ENCODE results near the gene CCDC170.
"Not testable (repeated sequence)": the region's sequence is repeated elsewhere in the genome, so short reads cannot be mapped to it uniquely, and the experiment has no call there.

CCDC170 gene

DNA sequence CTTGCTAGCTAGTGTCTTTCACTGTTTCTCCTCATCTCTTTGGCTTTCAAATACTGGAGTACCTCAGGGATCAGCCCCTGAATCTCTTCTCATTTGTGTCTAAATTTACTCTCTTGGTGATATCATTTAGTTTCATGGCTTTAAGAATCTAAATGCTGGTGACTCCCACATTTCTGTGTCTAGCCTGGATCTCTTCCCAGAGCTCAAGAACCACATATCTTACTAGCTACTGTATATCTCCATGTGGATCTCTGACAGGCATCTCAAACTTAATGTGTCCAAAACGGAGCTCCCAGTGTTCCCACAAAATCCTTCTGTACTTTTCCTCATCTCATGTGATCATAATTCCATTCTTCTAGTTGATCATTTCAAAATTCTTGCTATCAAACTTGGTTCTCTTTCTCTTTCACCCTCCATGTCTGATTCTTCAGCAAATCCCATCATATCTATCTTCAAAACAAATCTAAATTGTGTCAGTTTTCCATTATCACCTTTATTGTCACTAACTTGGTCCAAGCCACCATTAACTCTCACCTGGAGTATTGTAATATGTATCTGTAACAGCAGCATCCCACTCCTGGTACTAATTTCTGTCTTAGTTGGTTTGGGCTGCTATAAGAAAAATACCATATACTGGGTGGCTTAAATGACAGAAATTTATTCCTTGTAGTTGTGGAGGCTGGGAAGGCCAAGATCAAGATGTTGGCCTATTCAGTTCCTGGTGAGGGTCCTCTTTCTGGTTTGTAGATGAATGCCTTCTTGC lies 45.9 kb downstream of the CCDC170 start:
- no peak overlapping the region for H3K4me3 ChIP-seq (ENCODE audit: insufficient read depth, low read depth, low read length, poor library complexity, severe bottlenecking)
- no peaks in the 10 kb centered on the region for H3K4me1 ChIP-seq (ENCODE audit: control insufficient read depth, insufficient read depth, low read length, poor library complexity, severe bottlenecking)
- H3K27me3 ChIP-seq (replicated peaks; ENCODE audit: control insufficient read depth, insufficient read depth, low read length, poor library complexity, severe bottlenecking): no peaks in the 10 kb centered on the region
- no peak overlapping the region for H3K27ac ChIP-seq (ENCODE audit: insufficient read depth, low read length, poor library complexity, severe bottlenecking)
- no peaks in the 10 kb centered on the region for H3K36me3 ChIP-seq (ENCODE audit: control insufficient read depth, insufficient read depth, low read length)
- no peak for DNase-seq
- no peaks in the 10 kb centered on the region for H3K9me3 ChIP-seq (ENCODE audit: control insufficient read depth, low read length)

DNA sequence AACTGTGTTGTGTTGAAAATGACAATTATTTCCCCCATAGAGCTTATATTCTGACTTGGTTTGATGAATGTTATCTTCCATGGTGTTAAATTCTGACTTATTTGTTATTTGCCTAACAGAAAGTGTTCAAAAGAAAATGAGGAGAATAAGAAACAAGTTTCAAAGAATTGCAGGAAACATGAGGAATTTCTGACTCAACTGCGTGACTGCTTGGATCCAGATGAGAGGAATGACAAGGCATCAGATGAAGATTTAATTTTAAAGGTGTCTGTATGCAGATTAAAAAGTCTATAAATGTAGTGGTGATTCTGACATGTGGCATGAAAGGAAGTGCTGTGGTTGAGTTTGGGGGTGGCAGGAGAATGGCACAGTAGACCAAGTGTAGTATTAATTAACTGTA lies 50.6 kb downstream of the CCDC170 start:
- no peak overlapping the region for H3K4me3 ChIP-seq (ENCODE audit: insufficient read depth, low read depth, low read length, poor library complexity, severe bottlenecking)
- no peak for DNase-seq
- no peaks in the 10 kb centered on the region for H3K27me3 ChIP-seq (replicated peaks; ENCODE audit: control insufficient read depth, insufficient read depth, low read length, poor library complexity, severe bottlenecking)
- no peaks in the 10 kb centered on the region for H3K9me3 ChIP-seq (ENCODE audit: control insufficient read depth, low read length)
- no peaks in the 10 kb centered on the region for H3K36me3 ChIP-seq (ENCODE audit: control insufficient read depth, insufficient read depth, low read length)
- H3K4me1 ChIP-seq (ENCODE audit: control insufficient read depth, insufficient read depth, low read length, poor library complexity, severe bottlenecking): no peaks in the 10 kb centered on the region
- no peak overlapping the region for H3K27ac ChIP-seq (ENCODE audit: insufficient read depth, low read length, poor library complexity, severe bottlenecking)

DNA sequence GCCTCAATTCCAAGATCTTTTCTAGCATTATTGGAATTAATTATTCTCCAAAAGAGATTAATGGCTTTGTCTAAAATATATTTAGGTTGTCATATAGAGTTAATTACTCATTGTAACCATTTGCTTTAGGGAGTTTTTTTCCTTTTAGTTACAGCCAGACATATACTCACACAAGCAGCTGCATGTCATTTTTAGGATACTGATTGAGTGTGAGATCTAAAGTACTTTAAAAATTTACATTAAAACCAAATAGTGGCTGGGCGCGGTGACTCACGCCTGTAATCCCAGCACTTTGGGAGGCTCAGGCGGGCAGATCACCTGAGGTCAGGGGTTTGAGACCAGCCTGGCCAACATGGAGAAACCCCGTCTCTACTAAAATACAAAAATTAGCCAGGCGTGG lies 51.1 kb downstream of the CCDC170 start:
- not testable (repeated sequence) for H3K36me3 ChIP-seq (ENCODE audit: control insufficient read depth, insufficient read depth, low read length); DNase-seq; H3K4me3 ChIP-seq (ENCODE audit: insufficient read depth, low read depth, low read length, poor library complexity, severe bottlenecking); H3K9me3 ChIP-seq (ENCODE audit: control insufficient read depth, low read length); H3K4me1 ChIP-seq (ENCODE audit: control insufficient read depth, insufficient read depth, low read length, poor library complexity, severe bottlenecking); H3K27ac ChIP-seq (ENCODE audit: insufficient read depth, low read length, poor library complexity, severe bottlenecking); H3K27me3 ChIP-seq (replicated peaks; ENCODE audit: control insufficient read depth, insufficient read depth, low read length, poor library complexity, severe bottlenecking)

DNA sequence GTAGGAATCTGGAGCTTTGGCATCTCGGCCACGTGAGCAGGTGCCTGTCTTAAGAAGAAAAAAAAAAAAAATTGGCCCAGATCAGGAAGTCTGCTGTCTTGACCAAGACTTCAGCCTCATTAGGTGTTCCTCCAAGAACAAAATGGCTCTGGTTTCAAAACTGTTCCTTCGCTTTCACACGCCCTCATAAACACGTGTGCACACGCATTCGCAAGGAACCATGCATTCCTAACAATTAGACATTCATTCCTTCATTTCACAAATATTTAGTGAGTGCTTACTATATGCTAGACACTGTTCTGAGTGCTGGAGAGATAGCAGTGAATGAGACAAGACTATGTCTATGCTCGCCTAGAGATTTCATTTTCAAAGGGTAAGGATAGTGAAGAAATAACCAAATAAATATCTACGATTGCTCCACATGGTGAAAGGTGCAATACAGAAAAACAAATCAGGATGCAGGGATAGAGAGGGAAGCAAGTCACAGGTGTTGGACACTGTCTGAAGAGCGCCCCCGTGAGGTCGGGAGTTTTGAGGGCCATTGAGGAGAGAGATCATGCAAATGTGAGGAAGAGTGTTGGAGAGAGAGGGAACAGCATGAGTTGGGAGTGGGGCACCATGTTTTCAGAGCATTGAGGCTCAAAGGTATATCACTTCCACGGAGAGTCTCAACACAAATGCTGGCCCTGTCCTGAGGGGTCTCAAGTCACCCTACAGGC lies 53.3 kb downstream of the CCDC170 start:
- Histone ChIP-seq H3K27ac (ENCODE audit: insufficient read depth, low read length, poor library complexity, severe bottlenecking) (no peak overlapping the region), H3K27me3 (replicated peaks; ENCODE audit: control insufficient read depth, insufficient read depth, low read length, poor library complexity, severe bottlenecking) (no peaks in the 10 kb centered on the region), H3K4me1 (ENCODE audit: control insufficient read depth, insufficient read depth, low read length, poor library complexity, severe bottlenecking) (no peaks in the 10 kb centered on the region), H3K9me3 (ENCODE audit: control insufficient read depth, low read length) (no peaks in the 10 kb centered on the region), H3K36me3 (ENCODE audit: control insufficient read depth, insufficient read depth, low read length) (no peaks in the 10 kb centered on the region), H3K4me3 (ENCODE audit: insufficient read depth, low read depth, low read length, poor library complexity, severe bottlenecking) (no peak overlapping the region)
- no peak for DNase-seq

DNA sequence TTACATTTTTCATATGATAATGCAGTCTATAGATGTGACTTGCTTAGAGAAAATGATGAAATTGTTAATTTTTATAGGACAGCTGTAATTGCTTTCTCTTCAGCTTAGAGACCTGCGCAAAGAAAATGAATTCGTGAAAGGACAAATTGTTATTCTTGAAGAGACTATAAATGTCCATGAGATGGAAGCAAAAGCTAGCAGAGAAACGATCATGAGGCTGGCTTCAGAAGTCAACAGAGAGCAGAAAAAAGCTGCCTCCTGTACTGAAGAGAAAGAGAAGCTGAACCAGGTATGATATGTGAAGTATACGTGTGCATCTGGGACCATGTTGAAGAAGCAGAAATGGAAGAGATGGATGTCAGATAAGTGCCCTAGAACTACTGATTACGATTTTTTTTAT lies 54.4 kb downstream of the CCDC170 start:
- DNase-seq: no peak
- Histone ChIP-seq H3K4me3 (ENCODE audit: insufficient read depth, low read depth, low read length, poor library complexity, severe bottlenecking) (no peak overlapping the region), H3K27ac (ENCODE audit: insufficient read depth, low read length, poor library complexity, severe bottlenecking) (no peak overlapping the region), H3K9me3 (ENCODE audit: control insufficient read depth, low read length) (no peaks in the 10 kb centered on the region), H3K36me3 (ENCODE audit: control insufficient read depth, insufficient read depth, low read length) (no peaks in the 10 kb centered on the region), H3K27me3 (replicated peaks; ENCODE audit: control insufficient read depth, insufficient read depth, low read length, poor library complexity, severe bottlenecking) (no peaks in the 10 kb centered on the region), H3K4me1 (ENCODE audit: control insufficient read depth, insufficient read depth, low read length, poor library complexity, severe bottlenecking) (no peaks in the 10 kb centered on the region)

DNA sequence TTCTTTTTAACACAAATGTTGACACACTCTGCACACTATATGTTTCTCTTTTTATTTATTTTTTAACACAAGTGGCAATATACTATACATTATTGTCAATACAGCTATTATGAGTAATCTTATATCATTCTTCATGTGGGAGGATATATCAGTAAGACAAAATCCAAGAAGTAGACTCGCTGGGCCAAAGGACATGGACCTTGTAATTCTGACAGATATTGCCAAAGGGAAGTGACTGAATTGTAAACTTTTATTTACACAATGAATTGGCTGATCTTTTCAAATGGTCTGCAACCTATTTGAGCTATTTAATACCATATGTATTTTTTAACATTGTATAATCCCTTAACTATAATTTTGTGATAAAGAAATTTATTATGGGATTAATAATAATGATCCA lies 56.0 kb downstream of the CCDC170 start:
- no peak overlapping the region for H3K4me3 ChIP-seq (ENCODE audit: insufficient read depth, low read depth, low read length, poor library complexity, severe bottlenecking)
- H3K4me1 ChIP-seq (ENCODE audit: control insufficient read depth, insufficient read depth, low read length, poor library complexity, severe bottlenecking): no peaks in the 10 kb centered on the region
- no peaks in the 10 kb centered on the region for H3K36me3 ChIP-seq (ENCODE audit: control insufficient read depth, insufficient read depth, low read length)
- no peaks in the 10 kb centered on the region for H3K9me3 ChIP-seq (ENCODE audit: control insufficient read depth, low read length)
- no peak overlapping the region for H3K27ac ChIP-seq (ENCODE audit: insufficient read depth, low read length, poor library complexity, severe bottlenecking)
- DNase-seq: no peak
- H3K27me3 ChIP-seq (replicated peaks; ENCODE audit: control insufficient read depth, insufficient read depth, low read length, poor library complexity, severe bottlenecking): no peaks in the 10 kb centered on the region

DNA sequence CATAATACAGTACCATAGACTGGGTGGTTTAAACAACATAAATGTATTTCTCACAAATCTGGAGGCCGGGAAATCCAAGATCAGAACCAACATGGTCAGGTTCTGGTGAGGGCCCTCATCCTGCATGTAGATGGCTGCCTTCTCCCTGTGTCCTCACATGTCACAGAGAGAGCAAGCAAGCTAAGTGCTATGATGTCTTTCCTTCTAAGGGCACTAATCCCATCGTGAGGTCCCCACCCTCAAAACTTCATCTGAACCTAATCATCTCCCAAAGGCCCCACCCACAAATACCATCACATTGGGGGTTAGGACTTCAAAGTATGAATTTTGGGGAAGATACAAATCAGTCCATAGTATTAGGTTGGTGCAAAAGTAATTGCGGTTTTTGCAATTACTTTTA lies 56.8 kb downstream of the CCDC170 start:
- Histone ChIP-seq H3K36me3 (ENCODE audit: control insufficient read depth, insufficient read depth, low read length) (no peaks in the 10 kb centered on the region), H3K27ac (ENCODE audit: insufficient read depth, low read length, poor library complexity, severe bottlenecking) (no peak overlapping the region), H3K4me3 (ENCODE audit: insufficient read depth, low read depth, low read length, poor library complexity, severe bottlenecking) (no peak overlapping the region), H3K4me1 (ENCODE audit: control insufficient read depth, insufficient read depth, low read length, poor library complexity, severe bottlenecking) (no peaks in the 10 kb centered on the region), H3K9me3 (ENCODE audit: control insufficient read depth, low read length) (no peaks in the 10 kb centered on the region), H3K27me3 (replicated peaks; ENCODE audit: control insufficient read depth, insufficient read depth, low read length, poor library complexity, severe bottlenecking) (no peaks in the 10 kb centered on the region)
- no peak for DNase-seq

DNA sequence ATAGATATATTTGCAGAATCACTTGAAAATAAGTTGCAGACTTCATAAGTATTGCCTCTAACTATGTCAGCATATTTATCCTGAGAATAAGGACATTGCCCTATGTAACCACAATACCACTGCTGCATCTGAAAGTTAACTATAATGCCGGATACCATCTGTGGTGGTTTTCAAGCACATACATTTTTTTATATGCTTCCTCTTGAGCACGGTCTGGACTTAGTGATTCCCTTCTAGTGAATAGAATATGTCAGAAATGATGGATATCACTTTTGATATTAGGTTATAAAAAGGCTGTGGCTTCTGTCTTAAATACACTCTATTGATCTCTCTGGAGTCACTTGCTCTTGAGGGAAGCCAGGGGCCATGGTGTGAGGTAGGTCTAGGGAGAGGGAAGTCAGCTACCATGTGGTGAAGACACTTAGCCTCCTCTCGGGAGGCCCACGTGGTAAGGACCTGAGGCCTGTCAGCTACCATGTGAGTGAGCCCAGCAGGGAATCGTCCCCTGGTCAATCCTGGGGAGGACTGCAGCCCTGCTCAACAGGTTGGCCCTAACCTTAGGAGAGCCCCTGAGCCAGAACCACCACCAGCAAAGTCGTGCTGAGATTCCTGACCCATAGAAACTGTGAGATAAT lies 57.5 kb downstream of the CCDC170 start:
- no peaks in the 10 kb centered on the region for H3K36me3 ChIP-seq (ENCODE audit: control insufficient read depth, insufficient read depth, low read length)
- no peak overlapping the region for H3K27ac ChIP-seq (ENCODE audit: insufficient read depth, low read length, poor library complexity, severe bottlenecking)
- no peaks in the 10 kb centered on the region for H3K4me1 ChIP-seq (ENCODE audit: control insufficient read depth, insufficient read depth, low read length, poor library complexity, severe bottlenecking)
- no peaks in the 10 kb centered on the region for H3K27me3 ChIP-seq (replicated peaks; ENCODE audit: control insufficient read depth, insufficient read depth, low read length, poor library complexity, severe bottlenecking)
- DNase-seq: no peak
- H3K4me3 ChIP-seq (ENCODE audit: insufficient read depth, low read depth, low read length, poor library complexity, severe bottlenecking): no peak overlapping the region
- no peaks in the 10 kb centered on the region for H3K9me3 ChIP-seq (ENCODE audit: control insufficient read depth, low read length)

DNA sequence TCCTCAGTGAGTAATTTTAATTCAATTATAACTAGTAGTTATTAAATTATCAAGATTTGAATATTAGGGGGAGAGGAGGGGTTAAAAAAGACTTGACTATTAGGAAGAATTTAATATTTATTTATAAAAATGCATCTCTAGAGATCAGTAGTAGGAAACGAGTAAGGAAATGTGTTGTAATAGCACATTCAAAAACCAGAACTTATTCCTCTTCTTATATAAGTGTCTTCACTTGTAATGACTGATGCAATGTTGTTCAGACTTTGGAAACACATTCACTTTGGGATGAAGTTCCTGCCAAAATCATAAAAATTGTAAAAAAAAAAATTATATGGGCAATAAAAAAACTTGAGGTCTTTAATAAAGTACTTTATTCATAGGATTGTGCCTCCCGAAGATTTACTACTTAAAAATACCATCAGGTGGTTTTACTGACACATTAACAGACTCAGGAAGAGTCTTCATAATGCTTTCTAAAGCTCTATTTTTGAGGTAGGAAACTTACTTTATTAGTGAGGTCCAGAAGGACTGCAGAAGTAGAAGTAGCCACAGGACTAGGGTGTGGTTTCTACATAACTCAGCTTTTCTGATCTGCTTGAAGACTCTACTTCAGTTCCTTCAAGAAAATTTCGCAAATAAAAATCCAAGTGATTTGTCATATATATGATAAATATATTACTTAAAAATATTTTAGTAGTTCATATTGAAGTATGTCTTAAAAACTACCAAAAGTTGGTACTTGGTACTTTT lies 59.8 kb downstream of the CCDC170 start:
- Histone ChIP-seq H3K4me3 (ENCODE audit: insufficient read depth, low read depth, low read length, poor library complexity, severe bottlenecking) (no peak overlapping the region), H3K4me1 (ENCODE audit: control insufficient read depth, insufficient read depth, low read length, poor library complexity, severe bottlenecking) (no peaks in the 10 kb centered on the region), H3K36me3 (ENCODE audit: control insufficient read depth, insufficient read depth, low read length) (no peaks in the 10 kb centered on the region), H3K27ac (ENCODE audit: insufficient read depth, low read length, poor library complexity, severe bottlenecking) (no peak overlapping the region), H3K27me3 (replicated peaks; ENCODE audit: control insufficient read depth, insufficient read depth, low read length, poor library complexity, severe bottlenecking) (no peaks in the 10 kb centered on the region), H3K9me3 (ENCODE audit: control insufficient read depth, low read length) (no peaks in the 10 kb centered on the region)
- DNase-seq: no peak
